ENCODE results near the gene SBNO1.
"Not testable (repeated sequence)": the region's sequence is repeated elsewhere in the genome, so short reads cannot be mapped to it uniquely, and the experiment has no call there.

Gene SBNO1

DNA sequence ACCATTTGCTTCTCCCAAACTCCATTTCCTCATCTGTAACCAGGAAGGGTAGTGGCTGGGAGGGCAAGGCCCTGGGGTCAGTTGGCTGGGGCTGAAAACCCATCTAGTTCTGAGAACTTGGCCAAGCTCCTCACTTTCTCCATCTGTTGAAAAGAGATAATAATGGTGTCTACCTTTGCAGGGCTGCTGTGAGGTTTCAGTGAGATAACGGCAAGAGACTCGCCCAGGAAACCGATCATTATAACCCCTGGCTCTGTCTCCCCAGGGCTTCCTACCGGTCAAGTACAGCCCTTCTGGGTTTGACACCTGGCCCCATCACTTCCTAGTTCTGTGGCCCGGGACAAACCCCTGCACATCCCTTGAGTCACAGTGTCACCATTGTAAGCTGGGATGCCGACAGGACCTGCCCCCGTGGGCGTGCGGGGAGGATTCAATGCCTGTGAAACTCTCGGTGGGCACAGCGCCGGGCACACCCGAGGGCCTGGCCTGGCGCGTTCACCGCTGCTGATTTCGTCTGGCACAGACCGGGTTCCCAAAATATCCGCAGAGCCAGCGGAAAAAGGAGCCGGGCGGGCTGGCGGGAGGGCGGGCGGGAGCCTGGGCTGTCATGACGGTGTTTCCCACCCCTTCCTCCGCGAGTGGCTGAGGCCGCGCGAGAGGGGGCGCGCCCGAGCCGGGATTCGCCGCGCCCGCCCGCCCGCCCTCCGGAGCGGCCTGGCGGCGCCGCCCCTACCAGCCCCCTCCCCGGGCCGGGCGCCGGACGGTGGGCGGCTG lies 23.7 kb upstream of the SBNO1 start:
- peak; percentile 75 for DNase-seq

DNA sequence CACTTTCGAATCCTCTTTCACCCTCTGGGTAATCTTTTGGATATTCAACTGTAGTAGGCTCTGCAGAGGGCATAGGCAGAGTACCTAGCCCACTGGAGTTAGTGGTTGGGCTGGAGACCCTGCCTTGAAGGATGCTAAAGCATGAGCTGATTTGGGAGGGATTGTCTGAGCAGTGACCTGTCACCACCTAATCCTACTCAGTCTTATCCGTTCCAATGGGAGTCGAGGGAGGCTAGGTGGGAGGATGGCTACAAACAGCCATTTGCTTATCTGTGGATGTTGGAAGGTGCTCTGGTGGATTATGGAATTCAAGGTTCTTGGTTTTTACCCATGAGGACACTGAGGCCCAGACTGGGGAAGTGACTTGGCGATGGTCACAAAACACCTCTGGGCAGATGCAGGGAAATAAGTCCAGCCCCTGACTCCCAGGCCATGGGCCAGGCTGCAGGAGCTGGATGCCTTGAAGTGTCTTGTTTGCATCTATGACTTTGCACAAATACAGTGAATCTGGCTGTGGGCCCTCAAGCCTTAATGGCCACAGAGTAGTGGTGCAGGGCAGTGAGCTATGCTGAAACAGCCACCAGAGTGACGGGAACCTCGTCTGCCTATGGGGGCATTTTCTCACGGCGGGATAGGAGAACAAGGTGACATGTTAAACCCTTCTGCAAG lies 23.0 kb upstream of the SBNO1 start:
- no peak for DNase-seq

DNA sequence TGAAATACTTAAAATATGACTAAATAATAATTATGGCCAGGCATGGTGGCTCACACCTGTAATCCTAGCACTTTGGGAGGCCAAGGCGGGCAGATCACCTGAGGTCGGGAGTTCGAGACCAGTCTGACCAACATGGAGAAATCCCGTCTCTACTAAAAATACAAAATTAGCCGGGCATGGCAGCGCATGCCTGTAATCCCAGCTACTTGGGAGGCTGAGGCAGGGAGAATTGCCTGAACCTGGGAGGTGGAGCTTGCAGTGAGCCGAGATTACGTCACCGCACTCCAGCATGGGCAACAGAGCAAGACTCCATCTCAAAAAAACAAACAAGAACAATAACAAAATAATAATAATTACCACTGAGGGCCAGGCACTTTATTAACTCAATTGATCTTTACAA lies 20.9 kb upstream of the SBNO1 start:
- DNase-seq: not testable (repeated sequence)

DNA sequence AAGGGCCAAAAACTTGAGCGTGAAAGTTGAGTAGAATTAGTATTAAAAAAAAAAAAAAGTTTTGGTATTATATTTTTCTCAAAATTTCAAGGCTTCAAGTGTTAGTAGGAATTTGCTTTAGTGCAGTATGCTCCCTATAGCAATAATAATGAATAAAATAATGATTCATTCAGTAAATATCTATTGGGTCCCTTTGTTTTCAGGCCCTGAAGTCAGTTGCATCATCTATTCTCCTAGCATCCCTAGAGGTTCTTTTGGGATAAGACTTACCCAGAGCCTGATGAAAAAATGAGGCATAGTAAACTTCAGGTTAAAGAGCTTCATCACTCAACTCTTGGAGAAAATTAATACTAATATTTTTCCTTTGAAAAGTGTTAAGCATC lies 20.3 kb upstream of the SBNO1 start:
- DNase-seq: peak; percentile 81

DNA sequence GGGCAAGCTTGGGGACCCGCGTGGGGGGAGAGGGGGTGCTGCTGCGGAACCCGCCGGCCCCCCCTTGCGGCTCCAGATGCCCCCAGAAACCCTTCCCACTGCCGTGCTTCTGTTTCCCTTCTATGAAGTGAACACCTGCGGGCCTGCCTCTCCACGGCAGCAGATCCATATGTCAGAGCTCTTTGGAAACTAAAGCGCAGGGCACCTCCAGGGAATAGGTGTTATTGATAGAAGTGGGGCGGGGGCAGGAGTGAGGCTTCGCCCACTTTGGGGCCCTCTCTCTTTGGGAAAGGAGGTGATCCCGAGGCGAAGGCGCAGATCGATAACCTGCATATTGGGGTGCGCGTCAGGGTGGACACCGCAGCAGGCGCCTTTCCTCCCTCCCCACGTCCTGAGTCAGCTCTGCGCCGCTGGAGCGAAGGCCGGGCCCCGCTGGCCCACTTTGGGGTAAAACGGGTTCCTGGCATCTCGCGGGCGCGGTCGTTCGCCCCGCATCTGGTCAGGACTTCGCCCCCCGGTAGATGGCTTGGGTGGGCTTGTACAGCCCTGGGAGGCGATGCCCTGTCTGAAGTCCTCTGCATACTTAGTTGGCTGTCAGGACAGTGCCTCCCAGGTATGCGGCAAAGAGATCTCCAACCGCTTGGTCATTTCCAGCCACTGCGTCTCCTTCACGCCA lies 19.8 kb upstream of the SBNO1 start:
- no peak for DNase-seq

DNA sequence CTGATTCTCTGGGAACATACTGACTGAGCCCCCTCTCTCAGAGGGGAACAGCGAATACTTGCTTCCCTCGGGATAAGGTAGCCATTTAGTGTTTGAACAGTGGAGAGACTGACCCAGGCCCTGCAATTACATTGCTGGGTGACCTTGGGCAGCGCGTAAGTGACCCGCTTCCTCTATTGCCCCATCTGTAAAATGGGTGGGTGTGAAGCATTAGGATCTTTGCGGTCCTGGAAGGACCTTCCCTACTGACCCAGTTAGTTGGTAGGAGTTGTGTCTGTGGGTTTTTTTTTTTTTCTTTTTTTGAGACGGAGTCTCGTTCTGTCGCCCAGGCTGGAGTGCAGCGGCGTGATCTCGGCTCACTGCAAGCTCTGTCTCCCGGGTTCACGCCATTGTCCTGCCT lies 18.0 kb upstream of the SBNO1 start:
- no peak for DNase-seq

DNA sequence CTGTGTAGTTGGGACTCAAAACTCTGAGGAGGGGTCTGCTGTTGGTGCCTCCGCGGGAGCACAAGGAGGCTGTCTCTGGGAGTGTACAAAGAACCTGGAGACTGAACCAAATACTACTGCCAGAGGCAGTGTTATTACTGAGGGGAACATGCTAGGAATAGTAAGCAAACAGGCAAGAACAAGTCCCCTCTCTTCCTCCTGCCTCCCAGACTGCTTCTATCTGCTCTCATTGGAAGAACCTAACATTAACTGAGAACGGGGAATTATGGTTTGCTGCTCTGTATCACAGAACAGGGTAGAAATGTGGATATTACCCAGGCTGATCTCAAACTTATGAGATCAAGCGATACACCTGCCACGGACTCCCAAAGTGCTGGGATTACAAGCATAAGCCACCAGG lies 14.7 kb upstream of the SBNO1 start:
- no peak for DNase-seq

DNA sequence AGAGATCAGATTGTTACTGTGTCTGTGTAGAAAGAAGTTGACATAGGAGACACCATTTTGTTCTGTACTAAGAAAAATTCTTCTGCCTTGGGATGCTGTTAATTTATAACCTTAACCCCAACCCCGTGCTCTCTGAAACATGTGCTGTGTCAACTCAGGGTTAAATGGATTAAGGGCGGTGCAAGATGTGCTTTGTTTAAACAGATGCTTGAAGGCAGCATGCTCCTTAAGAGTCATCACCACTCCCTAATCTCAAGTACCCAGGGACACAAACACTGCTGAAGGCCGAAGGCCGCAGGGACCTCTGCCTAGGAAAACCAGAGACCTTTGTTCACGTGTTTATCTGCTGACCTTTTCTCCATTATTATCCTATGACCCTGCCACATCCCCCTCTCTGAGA lies 7.8 kb upstream of the SBNO1 start:
- not testable (repeated sequence) for DNase-seq

DNA sequence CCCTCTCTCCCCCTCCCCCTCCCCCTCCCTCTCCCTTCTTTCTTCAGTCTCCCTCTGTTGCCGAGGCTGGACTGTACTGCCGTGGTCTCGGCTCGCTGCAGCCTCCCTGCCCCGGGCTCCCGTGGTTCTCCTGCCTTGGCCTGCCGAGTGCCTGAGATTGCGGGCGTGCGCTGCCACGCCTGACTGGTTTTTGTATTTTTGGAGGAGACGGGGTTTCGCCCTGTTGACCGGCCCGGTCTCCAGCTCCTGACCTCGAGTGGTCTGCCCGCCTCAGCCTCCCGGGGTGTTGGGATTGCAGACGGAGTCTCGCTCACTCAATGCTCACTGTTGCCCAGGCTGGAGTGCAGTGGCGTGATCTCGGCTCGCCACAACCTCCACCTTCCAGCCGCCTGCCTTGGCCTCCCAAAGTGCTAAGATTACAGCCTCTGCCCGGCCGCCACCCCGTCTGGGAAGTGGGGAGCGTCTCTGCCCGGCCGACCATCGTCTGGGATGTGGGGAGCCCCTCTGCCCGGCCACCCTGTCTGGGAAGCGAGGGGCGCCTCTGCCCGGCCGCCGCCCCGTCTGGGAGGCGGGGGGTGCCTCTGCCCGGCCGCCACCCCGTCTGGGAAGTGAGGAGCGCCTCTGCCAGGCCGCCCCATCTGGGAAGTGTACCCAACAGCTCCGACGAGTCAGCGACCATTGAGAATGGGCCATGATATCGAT lies 7.2 kb upstream of the SBNO1 start:
- DNase-seq: not testable (repeated sequence)

DNA sequence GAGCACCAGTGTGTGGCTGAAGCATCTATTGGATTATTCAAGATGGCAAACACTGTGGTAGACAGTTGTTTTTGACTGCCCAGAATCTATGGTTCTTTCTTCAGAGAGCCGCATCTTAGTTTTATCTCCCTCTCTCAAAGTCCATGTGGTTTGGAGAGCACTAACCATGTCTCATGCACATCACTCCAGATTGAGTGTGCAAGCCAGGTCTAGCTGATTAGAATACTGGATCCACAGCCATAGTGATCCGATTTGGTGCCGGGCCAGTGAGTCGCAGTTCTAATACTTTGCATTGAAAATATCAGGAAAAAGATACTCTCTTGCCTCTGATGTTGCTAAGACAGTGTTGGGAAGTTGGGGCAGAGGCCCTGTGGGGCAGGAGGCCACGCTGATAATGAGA lies 4.6 kb upstream of the SBNO1 start:
- no peak for DNase-seq

DNA sequence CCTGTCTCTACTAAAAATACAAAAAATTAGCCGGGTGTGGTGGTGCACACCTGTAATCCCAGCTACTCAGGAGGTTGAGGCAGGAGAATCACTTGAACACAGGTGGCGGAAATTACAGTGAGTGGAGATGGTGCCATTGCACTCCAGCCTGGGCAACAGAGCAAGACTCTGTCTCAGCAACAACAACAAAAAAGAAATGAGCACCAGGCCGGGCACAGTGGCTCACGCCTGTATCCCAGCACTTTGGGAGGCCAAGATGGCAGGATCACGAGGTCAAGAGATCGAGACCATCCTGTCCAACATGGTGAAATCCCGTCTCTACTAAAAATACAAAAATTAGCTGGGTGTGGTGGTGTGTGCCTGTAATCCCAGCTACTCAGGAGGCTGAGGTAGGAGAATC lies 3.8 kb upstream of the SBNO1 start:
- DNase-seq: not testable (repeated sequence)

DNA sequence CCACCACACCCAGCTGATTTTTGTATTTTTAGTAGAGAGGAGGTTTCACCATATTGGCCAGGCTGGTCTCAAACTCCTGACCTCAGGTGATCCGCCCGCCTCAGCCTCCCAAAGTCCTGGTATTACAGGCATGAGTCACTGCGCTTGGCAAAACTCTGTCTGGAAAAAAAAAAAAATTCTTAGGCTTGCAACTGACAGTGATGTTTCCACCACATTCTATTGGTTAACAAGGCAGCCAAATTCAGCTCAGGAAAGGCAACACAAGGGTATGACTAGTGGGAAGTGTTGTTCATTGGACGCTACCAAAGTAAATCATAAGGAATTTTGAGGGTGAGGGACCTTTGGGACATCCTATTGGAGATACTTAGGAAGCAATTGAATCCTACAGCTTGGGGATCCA lies 2.9 kb upstream of the SBNO1 start:
- peak; percentile 31 for DNase-seq

DNA sequence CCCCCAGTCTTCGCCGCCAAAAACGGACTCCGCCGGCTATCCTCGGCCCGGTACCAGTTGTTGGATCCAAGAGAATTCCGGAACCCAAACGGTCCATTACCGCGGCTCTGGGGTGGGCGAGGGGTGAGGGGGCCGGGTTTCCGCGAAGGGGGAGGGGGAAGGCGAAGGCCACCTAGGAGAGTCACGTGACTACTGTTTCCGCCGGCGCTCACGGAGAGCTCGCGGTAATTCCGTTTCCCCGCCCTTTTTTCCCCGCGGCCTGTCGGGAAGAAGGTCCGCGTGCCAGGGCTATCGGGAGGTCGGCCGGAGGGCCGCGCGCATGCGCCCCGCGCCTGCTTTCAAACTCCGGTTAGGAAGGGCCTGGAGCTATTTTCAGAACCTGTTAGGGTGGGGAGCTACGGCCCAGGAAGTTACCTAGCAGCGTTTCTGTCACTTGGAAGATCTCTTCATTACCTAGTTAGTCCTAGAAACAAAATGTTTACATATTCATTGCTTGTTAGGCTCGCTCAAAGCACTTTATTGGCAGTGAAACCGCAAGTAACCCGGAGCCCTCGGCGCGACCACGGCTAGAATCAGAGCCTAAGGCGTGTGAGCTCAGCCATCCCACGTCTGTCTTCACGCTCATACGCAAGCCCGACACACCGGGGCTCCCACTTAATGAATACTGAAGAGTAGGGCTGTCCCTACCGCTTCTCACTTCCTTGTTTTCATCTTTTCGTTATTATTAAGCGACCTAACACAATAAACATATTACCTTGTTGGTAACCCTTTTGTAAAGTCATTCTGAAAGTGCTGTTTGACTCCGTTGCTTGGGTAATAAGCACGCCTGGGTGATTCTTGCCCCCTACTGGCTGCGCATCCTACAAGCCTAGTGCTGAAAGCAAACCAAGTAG lies 624 bp upstream of the SBNO1 start:
- DNase-seq: peak; percentile 99

DNA sequence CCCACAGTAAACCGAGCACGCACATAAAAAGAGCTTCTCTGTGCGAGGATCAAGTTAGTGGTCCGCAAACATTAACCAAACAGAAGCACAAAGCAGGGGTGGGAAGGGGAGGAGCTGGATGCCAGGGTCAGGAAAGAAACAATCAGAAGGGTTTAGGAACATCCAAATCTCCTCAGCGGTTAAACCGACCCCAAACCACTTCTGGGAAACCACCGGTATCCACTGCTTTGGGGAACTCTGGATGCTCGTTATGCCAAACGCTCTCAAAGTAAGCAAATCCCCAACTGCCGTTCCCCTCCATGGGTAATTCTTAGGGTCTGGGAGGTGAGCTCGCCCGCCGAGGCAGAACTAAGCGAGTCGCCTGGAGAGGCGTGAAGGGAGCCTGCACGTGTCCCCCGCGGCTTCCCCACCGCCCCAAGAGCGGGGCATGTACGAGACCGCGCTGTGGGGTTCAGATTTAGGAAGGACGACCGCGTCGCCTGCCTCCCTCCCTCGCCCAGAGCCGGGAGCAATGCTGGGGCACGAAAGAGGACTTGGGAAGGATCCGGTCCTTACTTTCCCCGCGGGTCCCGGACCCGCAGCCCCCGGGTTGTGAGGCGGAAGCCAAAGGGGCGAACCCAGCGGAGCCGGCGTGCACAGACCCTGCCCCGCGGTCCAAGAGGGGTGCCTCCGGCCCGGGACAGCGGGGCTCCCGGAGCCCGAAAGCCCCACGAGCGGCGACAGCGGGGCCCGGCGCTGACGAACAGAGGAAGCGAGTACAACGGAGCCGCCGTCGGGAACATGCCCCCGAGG lies 711 bp downstream of the SBNO1 start:
- no peak for DNase-seq

DNA sequence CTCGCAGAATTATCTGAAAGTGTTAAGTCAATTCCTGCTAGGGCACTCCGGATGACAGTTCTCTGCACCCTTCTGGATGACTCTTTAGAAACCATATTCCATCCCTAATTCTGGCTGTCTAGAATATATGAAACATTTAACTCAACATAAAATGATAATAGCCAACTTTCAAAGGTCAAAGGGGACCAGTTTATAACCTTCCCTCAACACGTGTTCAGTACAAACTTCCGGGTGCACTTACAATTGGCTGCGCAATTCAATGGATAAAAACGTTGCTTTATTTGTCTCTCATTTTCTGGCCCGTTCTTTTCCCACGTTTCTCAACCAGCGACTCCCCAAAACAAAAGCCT lies 1.3 kb downstream of the SBNO1 start:
- peak; percentile 7 for DNase-seq

DNA sequence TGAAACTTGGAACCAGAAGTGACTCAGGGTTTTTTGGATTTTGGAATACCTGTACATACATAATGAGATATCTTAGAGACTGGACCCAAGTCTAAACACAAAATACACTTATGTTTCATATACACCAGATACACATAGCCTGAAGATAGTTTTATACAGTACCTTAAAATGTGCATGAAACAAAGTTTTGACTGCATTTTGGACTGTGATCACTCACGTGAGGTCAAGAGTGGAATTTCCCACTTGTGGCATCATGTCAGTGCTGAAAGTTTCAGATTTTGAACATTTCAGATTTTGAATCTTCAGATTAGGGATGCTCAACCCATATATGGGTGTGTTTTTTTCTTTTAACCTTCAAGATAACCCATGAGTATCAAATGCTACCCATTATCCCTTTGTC lies 6.6 kb downstream of the SBNO1 start:
- DNase-seq: no peak

DNA sequence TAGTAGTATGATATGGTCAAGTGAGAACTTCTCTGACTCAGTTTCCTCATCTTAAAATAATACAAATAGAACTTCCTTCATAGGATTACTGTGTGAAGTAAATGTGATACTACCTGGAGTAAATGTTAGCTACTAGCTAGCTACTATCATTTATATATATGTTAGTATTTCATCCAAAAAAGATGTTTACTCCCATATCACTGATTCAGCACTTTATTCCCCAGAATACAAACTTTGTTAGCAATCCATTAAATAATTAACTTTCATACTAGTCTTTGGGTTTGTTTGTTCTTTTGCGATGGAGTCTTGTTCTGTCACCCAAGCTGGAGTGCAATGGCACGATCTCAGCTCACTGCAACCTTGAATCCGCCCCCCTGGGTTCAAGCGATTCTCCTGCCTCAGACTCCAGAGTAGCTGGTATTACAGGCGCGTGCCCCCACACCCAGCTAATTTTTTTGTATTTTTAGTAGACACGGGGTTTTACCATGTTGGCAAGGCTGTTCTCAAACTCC lies 8.4 kb downstream of the SBNO1 start:
- no peak for DNase-seq

DNA sequence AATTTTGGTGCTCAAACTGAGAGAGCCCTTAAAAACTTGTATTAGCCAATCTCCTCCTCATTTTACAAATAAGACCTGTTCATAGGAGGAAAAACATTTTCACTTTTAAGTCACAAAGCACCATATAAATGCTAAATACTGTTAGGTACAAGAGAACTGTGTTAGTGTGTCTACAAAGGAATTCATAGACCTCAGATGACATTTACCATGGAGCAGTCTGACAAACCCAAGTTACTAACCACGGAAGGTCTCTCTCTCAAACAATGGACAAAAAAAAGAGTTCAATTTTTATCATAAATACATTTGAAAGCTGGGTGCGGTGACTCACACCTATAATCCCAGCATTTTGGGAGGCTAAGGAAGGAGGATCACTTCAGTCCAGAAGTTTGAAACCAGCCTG lies 10.0 kb downstream of the SBNO1 start:
- peak; percentile 4 for DNase-seq

DNA sequence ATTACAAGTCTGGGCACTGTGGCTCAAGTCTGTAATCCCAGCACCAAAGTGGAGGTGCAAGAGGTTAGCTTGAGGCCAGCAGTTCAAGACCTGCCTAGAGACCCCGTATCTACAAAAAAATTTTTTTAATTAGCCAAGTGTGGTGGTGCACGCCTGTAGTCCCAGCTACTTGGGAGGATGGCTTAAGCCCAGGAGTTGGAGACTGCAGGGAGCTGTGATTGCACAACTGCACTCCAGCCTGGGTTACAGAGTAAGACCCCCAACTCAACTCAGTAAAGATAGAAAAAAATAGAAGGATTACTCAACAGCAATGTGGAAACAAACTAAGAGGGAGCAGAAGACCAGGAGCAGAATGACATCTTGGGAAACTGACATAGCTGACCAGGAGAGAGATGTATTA lies 13.3 kb downstream of the SBNO1 start:
- DNase-seq: no peak

DNA sequence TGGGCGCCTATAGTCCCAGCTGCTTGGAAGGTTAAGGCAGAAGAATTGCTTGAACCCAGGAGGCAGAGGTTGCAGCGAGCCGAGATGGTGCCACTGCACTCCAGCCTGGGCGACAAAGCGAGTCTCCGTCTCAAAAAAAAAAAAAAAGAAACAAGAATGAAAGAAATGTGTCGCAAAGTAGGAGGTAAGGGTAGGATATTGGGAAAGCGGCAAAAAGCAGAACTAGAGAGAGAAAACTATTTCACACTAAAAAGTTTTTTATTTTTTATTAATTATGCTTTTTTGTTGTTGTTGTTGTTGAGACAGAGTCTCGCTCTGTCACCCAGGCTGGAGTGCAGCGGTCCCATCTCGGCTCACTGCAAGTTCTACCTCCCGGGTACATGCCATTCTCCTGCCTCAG lies 17.7 kb downstream of the SBNO1 start:
- no peak for DNase-seq

DNA sequence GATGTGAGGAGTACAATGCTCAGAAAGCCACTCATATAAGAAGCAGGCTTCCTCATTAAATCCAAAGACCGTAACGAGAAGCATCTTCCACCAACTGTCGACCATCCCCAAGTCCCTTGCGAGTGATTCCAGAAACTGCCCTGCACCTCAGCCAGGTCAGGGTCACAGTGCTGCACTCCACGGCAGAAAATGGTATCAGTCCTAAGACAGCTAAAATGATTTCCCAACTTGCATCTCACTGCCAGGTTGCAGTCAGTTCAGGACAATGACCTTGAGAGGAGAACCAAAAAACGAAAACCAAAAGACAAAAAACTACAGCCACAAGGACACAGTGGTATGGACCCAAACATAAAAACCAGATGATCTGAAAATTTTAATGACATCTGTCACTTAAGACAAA lies 20.6 kb downstream of the SBNO1 start:
- DNase-seq: no peak

DNA sequence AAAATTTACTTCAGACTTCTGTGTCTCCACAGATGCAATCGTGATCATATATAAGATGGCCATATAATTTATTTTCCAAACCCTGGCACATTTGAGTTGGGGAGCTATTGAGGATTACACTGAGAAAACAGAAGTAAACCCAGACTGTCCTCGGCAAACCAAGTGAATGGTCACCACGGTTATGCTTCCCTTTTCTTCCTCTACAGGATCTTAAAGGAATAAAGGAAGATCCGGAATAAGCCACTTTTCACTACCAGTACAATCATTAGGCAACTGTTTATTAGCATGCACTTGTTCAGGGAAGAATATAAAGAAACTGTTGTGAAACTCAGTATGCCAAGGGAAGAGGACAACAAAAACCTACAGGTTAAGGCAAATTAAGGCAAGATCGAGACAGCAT lies 27.6 kb downstream of the SBNO1 start:
- DNase-seq: no peak

Data from fibroblast of skin of right biceps (primary cell).